Endometrial microvascular endothelial cells (primary cell): ENCODE measurements around the gene SDC3. TPM values are rescaled to one million over a fixed set of nuclear protein-coding genes. Genes with fewer than 3 reads are reported as not detected.

Experiments used
- in situ Hi-C: cut with HindIII; loops from 2 replicates; pipeline ENCODE4 v1.10.0; 2017; ENCODE audit warnings: low sequenced_read_pairs, low pct_unique_long_range_greater_than_20kb; ENCODE audit errors: inconsistent ontology term
- total RNA-seq: library from RNA; depleted of rRNA; stranded (reverse); fragments of >200 nt; gene quantifications from one replicate; pipeline ENCODE4 v1.2.3, GENCODE V29; 2015; ENCODE audit errors: inconsistent ontology term

The SDC3 gene
- total RNA-seq, 1 donor from 2014 or later, result 8.5 TPM

DNA sequence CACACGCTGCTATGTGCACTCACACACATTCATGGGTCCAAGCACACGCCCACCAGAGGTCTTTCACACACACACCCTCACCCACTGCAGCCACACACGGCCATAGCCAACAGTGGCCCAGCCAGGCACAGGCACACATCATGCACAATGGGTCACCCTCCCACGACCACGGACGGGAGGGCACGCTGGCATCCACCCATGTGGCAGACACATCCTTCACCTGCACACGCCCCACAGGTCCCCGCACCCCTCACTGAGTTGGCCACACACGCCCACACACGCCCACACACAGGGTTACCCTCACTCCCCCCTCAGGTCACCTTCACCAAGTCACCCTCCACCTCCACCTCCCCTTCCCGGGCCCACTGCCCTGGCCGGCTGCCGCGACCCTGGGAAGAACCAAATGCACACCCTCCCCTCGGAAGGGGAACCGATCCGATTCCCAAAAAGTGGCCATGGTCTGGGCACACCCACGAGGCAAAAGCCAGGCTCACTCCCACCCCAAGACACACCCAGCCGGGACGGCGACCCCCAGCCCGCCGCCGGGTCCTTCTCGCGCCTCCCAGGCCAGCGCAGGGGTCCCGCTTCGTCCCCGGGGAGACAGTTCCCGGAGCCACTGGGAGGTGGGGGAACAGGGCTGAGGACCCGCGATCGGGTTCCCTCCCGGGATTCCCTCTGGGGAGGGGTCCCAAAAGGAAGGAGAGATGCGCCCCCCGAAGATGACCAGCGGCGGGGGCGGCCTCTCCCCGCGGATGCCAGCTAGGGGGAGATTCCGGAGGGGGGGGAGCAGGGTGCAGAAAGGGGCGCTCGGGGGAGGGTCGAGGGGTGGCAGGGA is 860 bp downstream of the SDC3 start:
- in situ Hi-C loops, result loop anchor here (25.0 kb wide), 1 partner anchor 95 kb away; no protein-coding TSS in a partner anchor

DNA sequence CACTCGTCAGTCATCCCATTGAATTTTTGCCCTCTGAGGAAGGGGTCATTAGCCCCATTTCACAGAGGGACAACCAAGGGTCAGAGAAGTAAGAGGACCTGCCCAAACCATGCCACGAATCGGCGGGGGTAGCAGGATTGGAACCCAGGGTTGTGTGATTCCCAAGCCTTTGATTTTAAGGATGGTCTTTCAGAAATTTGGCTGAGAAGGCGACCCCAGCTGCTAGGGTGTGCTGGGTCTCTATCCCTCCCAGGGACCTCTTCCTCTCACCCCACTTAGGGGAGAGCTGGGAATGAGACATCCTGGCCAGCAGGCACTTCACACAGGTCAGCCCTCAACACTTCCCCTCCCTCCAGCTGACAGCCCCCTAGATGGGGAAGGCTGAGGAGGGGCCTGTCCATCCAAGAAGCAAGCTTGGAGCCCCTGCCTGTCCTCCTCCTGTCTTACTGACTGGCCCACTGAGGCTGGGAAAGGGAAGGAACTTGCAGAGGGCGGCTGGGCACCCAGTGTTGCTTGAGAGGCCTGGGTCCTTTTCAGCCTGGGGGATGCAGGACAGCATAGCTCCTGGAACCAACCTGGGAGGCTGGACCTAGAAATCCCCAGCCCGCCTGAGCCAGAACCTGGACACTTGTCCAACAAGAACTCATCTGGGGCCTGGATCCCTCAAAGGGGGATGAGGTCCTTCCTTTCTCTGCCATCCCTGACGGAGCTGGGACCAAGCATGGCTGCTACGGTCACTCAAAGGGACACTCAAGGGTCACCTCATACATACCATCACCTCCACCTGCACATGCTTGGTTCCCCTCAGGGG is 1.7 kb downstream of the SDC3 start:
- in situ Hi-C loops, result loop anchor here (25.0 kb wide), 1 partner anchor 95 kb away; no protein-coding TSS in a partner anchor

- in situ Hi-C loops, result loop anchor here (25.0 kb wide), 1 partner anchor 94 kb away; no protein-coding TSS in a partner anchor
Measured at GRCh38 chr1:30905916-30906620, 2.5 kb downstream of the SDC3 start.

GRCh38 chr1:30905403-30905802 is 3.2 kb downstream of the SDC3 start:
- in situ Hi-C loops, result loop anchor here (25.0 kb wide), 1 partner anchor 93 kb away; no protein-coding TSS in a partner anchor

GRCh38 chr1:30904962-30905335 is 3.6 kb downstream of the SDC3 start:
- in situ Hi-C loops, result loop anchor here (25.0 kb wide), 1 partner anchor 93 kb away; no protein-coding TSS in a partner anchor

- in situ Hi-C loops, result loop anchor here (25.0 kb wide), 1 partner anchor 92 kb away; no protein-coding TSS in a partner anchor
Measured at GRCh38 chr1:30904191-30904961, 4.2 kb downstream of the SDC3 start.

DNA sequence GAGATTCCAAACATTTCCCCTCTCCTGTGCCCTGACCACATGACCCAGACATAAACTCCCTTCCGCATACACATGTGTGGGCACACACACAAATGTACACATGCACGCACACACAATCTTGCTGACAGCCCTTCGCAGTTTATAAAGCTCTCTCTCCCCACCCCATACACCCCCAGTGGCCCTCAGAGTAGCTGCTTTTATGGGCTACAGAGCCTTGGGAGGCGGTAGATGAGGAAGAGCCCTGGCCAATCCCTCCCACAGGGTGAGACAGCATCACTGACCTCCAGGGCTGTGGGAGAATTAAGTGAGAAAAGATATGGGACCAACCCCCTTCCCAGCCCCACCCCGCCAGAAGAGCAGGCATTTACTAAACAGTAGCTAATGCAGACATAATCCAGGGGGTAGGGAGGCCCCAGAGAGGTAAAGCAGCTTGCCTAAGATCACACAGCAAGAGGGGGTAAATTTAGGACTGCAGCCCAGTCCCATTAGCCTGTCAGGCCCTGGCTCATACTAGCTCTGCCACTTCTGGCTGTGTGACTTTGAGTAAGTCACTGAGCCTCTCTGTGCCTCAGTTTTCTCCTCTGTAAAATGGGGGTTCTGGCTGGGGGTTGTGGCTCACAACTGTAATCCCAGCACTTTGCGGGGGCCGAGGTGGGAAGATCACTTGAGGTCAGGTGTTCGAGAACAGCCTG is 5.1 kb downstream of the SDC3 start:
- in situ Hi-C loops, result loop anchor here (25.0 kb wide), 1 partner anchor 91 kb away; no protein-coding TSS in a partner anchor

- in situ Hi-C loops, result loop anchor here (25.0 kb wide), 1 partner anchor 90 kb away; no protein-coding TSS in a partner anchor
Measured at GRCh38 chr1:30902593-30903290, 5.8 kb downstream of the SDC3 start.

DNA sequence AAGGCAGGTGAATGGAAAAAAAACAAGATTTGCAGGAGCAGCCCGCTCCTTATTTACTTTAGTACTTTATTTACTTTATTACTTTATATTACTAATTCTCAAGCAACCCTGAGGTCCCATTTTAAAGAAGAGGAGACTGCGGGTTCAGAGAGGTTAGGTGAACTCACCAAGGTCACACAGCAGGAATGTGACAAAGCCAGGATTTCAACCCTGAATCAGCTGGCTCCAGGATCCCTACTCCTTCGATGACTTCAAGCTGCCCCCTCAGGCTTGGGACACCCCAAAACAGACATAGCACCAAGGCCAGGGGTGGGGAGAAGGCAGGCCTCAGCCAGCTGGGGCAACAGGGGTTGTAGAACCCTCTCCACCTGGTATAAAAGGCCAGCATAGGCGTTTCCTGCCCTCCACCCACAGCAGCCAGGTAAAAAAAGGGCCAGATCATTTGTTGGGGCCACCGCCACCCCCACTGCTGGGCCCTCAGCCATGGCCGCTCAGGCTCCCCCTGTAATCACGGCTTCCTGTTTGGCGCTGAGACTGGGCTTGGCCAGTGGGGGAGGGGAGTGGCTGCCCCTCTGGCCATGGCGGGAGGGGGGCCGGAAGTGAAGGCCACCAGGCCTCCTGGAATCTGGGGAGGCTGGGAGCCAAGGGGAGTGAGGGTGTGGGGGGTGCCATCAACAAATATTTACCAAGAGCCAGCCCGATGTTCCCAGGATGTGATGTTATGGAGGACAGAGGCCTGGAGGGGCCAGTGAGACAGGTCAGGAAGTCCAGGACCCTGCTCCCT is 6.6 kb downstream of the SDC3 start:
- in situ Hi-C loops, result loop anchor here (25.0 kb wide), 1 partner anchor 90 kb away; no protein-coding TSS in a partner anchor

GRCh38 chr1:30900931-30901560 is 7.5 kb downstream of the SDC3 start:
- in situ Hi-C loops, result loop anchor here (25.0 kb wide), 1 partner anchor 89 kb away; no protein-coding TSS in a partner anchor

DNA sequence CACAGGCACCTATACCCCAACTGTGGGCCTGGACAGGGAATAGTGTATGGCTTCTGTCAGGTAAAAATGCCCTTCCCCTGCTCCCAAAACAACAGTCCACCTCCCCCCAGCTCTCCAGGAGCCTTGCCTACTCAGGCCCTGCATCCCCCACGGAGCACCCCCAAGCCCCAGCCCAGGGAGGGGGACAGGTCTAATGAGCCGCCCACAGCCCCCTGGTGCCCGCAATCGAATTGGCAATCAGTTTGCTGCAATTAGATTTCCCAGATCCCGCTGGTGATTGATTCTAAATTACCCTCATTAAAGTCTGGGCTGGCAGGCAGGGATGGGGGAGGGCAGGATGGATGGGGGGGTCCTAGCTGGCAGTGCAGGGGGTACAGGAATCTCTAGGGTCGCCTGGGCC is 8.1 kb downstream of the SDC3 start:
- in situ Hi-C loops, result loop anchor here (25.0 kb wide), 1 partner anchor 88 kb away; no protein-coding TSS in a partner anchor

DNA sequence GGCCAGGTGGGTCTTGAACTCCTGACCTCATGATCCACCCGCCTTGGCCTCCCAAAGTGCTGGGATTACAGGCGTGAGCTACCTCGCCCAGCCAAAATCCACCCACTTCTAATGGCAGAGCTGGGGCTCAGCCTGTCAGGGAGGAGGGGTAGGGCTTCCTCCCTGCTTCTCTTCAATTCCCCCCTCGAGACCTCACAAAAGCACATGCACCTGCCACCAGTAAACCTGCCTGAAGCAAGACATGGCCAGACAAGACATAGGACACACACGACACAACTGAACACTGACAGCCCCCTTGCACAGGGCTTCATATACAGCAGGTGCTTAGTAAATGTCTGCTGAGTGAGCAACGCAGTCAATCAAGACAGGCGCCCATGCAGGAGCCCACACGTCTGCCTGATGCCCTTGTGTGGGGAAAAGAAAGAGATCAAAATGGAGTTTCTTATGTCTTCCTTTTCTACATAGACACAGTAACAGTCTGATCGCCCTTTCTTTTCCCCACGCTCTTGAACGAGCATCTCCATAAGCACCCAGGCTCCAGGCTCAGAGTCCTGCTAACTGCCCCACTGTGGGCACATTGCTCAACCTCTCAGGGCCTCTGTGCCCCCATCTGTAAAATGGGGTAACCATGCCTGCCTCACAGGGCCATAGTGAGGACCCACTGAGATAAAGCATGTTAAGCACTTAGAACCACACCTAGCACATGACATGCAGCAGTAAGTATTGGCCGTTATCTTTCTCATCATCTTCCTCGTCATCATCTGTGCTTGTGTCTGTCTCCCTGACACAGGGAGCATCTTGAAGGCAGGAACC is 8.8 kb downstream of the SDC3 start:
- in situ Hi-C loops, result loop anchor here (25.0 kb wide), 1 partner anchor 87 kb away; no protein-coding TSS in a partner anchor

DNA sequence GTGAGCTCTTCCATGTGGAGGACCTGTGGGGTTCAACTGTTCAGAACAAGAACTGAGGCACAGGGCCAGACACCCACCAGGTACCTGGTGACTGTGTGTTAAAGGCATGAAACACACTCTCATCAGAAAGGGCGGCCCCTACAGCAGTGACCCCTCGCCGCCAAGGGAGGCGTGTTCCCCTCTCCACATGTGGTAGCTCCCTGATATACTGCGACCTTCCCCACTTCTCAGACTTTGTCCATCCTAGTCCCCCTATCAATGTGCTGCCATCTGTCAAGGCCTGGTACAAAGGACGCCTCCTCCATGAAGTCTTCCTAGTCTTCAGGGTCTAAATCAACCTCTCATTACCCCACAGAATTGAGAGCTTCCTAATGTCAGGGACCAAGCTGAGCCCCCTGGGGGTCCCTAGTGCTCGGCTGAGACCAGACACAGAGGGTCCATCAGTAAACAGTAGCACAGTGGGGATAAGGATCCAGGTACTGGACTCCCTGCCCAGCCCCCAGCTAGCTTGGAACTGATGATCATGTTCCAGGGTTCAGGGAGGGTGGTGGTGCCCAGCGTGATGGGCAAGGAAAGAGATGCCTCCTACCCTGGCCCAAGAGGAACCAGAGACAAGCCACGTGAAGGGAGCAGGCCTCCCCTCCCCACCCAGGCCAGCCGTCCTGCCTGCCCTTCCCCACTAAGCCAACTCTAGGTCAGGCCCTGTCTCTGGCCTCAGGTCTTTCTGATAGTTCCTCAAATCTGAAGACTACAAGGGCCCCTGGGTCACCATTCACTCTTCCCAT is 10.3 kb downstream of the SDC3 start:
- in situ Hi-C loops, result no loop called here

DNA sequence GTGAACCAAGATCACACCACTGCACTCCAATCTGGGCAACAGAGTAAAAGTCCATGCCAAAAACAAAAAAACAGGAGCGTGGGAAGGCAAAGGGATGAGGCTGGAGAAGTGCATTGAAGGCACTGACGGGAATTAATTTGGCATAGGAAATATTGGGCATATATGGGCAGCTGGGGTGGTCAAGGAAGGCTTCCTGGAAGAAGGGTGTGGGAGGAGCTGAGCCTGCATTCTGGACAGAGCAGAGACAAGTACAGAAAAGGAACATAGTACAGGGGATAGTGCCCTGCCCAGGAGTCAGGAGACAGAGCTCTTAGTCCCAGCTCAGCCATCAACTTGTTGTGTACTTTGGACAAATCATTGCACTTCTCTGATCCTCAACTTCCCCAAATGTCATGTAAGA is 11.7 kb downstream of the SDC3 start:
- in situ Hi-C loops, result no loop called here
